Upper lobe of right lung (tissue), 1 donor: ENCODE results near the gene AFP. TPM values are rescaled to one million over a fixed set of nuclear protein-coding genes. Genes with fewer than 3 reads are reported as not detected.

Experiments
- ATAC-seq: fragments of 200-7000 bp; cut with Tn5 transposase; one replicate; pipeline ENCODE4 v1.9.1; 2020; ENCODE audit warnings: mild to moderate bottlenecking, moderate library complexity
- DNase-seq: peaks from one replicate; pipeline ENCODE4 v3.0.0-alpha.2; 2020
- H3K27ac ChIP-seq: fragments of 200-600 bp; one replicate; pipeline ENCODE4 v1.8.0; 2022
- H3K27me3 ChIP-seq: fragments of 200-600 bp; one replicate; pipeline ENCODE4 v1.8.0; 2022; ENCODE audit warnings: mild to moderate bottlenecking
- H3K36me3 ChIP-seq: fragments of 200-600 bp; one replicate; pipeline ENCODE4 v1.8.0; 2022
- H3K4me1 ChIP-seq: fragments of 200-600 bp; one replicate; pipeline ENCODE4 v1.8.0; 2022
- H3K4me3 ChIP-seq: fragments of 200-600 bp; one replicate; pipeline ENCODE4 v1.8.0; 2022; ENCODE audit warnings: mild to moderate bottlenecking
- H3K9me3 ChIP-seq: fragments of 200-600 bp; one replicate; pipeline ENCODE4 v1.8.0; 2022
- intact Hi-C: fragments of 100-400 bp; cut with DNase I; formaldehyde crosslinking; loops from one replicate; pipeline ENCODE4 v1.11.0; 2022
- total RNA-seq: library from RNA; stranded (reverse); fragmentation: NEBNext Ultra II Directional; extraction: Animal tissue kit (Norgen Biotek cat#: 25700); gene quantifications from one replicate; pipeline ENCODE4 v1.2.1, GENCODE V29; 2021
- TF ChIP-seq, protein P1 (sequence below): fragments of 200-600 bp; IDR thresholded peaks from one replicate; pipeline ENCODE4 v1.8.0; 2022; ENCODE audit warnings: antibody characterized with exemption
- donor health status: DM: no; HTN: yes; CAD: no; lungs with severe emphysema.

The AFP gene
- total RNA-seq, 1 donor from 2014 or later, result not detected

DNA sequence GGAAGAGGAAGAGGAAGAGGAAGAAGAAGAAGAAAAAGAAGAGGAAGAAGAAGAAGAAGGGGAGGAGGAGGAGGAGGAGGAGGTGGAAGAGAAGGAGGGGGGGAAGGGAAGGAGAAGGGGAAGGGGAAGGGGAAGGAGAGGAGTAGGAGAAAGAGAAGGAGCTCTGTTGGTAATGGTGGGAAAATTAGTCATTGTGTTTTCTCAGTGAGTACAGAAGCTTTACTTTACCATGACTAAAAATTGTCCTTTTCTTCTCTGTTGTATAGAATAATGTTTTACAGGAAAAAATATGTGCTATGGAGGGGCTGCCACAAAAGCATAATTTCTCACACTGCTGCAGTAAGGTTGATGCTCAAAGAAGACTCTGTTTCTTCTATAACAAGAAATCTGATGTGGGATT is 49.6 kb downstream of the AFP start:
- Histone ChIP-seq H3K36me3 (no peaks in the 10 kb centered on the region), H3K27ac (no peak overlapping the region), H3K4me1 (no peaks in the 10 kb centered on the region), H3K27me3 (no peaks in the 10 kb centered on the region), H3K4me3 (no peak overlapping the region), H3K9me3 (no peaks in the 10 kb centered on the region)
- DNase-seq (no peak), ATAC-seq (no peak)
- TF ChIP-seq, protein P1, sequence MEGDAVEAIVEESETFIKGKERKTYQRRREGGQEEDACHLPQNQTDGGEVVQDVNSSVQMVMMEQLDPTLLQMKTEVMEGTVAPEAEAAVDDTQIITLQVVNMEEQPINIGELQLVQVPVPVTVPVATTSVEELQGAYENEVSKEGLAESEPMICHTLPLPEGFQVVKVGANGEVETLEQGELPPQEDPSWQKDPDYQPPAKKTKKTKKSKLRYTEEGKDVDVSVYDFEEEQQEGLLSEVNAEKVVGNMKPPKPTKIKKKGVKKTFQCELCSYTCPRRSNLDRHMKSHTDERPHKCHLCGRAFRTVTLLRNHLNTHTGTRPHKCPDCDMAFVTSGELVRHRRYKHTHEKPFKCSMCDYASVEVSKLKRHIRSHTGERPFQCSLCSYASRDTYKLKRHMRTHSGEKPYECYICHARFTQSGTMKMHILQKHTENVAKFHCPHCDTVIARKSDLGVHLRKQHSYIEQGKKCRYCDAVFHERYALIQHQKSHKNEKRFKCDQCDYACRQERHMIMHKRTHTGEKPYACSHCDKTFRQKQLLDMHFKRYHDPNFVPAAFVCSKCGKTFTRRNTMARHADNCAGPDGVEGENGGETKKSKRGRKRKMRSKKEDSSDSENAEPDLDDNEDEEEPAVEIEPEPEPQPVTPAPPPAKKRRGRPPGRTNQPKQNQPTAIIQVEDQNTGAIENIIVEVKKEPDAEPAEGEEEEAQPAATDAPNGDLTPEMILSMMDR, result no peak
- intact Hi-C loops, result no loop called here

DNA sequence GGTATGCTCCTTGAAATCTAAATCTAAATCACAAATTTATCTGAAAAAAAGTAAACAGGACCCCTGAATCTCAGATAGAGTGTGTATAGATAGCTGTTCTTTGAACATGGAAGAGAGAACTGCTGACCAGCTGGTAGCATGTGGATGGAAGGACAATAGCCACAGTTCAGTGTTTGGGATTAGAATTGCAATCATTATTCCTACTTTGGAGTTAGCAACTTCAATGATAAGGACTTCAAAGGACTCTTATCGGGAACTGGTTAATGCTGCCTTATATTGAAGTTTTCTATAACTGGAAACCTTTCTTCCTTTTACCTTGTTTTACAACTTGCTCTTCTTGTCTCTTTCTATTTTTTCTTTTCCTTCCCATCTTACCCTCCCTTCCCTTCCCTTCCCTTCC is 50.5 kb downstream of the AFP start:
- Histone ChIP-seq H3K4me1 (no peaks in the 10 kb centered on the region), H3K4me3 (no peak overlapping the region), H3K36me3 (no peaks in the 10 kb centered on the region), H3K9me3 (no peaks in the 10 kb centered on the region), H3K27me3 (no peaks in the 10 kb centered on the region), H3K27ac (no peak overlapping the region)
- TF ChIP-seq, protein P1, result no peak
- intact Hi-C loops, result no loop called here
- no peak for DNase-seq
- ATAC-seq, result no peak

DNA sequence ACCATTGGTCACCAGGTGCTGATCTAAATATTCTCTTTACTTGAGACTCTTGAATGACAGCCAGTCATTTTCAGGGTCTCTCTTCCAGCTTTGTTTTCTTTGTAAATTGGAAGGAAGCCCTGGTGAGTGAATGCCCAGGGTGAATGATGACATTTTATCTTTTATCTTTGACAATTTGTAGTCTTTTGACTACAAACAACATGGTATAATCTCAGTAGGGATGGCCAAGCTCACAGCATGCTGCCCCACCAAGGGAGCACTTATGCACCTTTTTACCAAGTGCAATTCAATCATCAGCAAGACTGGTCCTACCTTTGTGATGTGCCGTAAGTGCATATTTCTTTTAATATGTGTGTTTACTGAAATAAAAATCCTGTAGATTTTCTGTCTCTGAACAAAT is 51.2 kb downstream of the AFP start:
- H3K9me3 ChIP-seq, result no peaks in the 10 kb centered on the region
- no peaks in the 10 kb centered on the region for H3K27me3 ChIP-seq
- no peaks in the 10 kb centered on the region for H3K4me1 ChIP-seq
- H3K27ac ChIP-seq, result no peak overlapping the region
- TF ChIP-seq, protein P1, result no peak
- intact Hi-C loops, result no loop called here
- DNase-seq (no peak), ATAC-seq (no peak)
- H3K36me3 ChIP-seq, result no peaks in the 10 kb centered on the region
- H3K4me3 ChIP-seq, result no peak overlapping the region

DNA sequence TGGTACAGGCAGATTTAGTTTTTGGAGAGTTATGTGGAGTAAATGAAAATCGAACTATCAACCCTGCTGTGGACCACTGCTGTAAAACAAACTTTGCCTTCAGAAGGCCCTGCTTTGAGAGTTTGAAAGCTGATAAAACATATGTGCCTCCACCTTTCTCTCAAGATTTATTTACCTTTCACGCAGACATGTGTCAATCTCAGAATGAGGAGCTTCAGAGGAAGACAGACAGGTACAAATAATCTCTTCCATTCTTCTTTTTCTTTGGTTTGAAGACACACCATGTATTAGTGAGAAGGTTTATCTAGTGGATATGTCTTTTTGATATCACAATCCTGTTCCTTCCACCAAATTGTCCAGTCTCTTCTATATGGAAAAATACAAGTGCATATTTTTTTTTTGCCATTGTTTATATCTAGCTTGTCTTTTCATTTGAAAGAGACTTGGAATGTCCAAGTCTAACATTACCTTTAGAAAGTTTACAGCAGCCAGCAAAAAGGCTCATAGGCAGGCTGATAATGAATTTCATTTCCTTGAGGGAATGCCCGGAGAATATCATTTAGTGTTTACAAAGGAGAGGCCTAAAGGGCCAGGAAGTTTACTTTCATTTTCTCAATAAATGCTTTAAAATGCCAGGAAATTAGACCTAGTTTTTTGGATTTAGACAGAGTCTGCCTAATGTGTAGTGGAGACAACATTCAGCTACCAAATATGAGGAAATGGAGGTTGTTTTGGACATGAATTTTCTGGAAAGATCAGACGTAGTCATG is 64.2 kb downstream of the AFP start:
- intact Hi-C loops, result no loop called here
- DNase-seq (no peak), ATAC-seq (no peak)
- H3K36me3 ChIP-seq, result no peaks in the 10 kb centered on the region
- no peak overlapping the region for H3K4me3 ChIP-seq
- peak overlapping the region; percentile 38 for H3K27ac ChIP-seq
- H3K9me3 ChIP-seq, result no peaks in the 10 kb centered on the region
- H3K4me1 ChIP-seq, result peaks cover 8% of the 10 kb centered on the region
- H3K27me3 ChIP-seq, result no peaks in the 10 kb centered on the region
- TF ChIP-seq, protein P1, result no peak

DNA sequence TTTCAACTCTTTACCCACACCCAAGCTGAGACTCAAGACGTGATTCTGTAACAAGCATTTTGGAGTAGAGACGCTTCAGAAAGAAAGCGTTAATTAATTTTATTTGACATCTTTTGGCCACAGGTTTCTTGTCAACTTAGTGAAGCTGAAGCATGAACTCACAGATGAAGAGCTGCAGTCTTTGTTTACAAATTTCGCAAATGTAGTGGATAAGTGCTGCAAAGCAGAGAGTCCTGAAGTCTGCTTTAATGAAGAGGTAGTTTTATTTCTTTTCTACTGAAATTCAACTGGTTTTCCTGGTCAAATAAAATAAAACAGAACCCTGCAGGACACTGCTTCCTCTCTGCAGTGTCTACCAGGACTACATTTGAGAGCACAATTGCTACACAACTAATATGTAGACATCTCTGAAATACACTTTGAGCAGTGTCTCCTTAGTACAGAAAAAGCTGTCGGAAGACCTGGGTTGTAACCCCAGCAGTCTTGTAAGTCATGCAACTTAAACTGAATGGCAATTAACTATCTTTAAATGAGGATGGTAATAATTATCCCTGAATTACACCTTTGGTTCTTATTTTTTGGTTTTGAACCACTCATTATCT is 65.7 kb downstream of the AFP start:
- Histone ChIP-seq H3K4me3 (no peak overlapping the region), H3K36me3 (no peaks in the 10 kb centered on the region), H3K27me3 (no peaks in the 10 kb centered on the region), H3K4me1 (peaks cover 8% of the 10 kb centered on the region), H3K27ac (no peak overlapping the region), H3K9me3 (no peaks in the 10 kb centered on the region)
- intact Hi-C loops, result no loop called here
- DNase-seq, result no peak
- TF ChIP-seq, protein P1, result no peak
- ATAC-seq, result peak; percentile 43
